ENCODE results near the gene TRIM31.

DNA sequence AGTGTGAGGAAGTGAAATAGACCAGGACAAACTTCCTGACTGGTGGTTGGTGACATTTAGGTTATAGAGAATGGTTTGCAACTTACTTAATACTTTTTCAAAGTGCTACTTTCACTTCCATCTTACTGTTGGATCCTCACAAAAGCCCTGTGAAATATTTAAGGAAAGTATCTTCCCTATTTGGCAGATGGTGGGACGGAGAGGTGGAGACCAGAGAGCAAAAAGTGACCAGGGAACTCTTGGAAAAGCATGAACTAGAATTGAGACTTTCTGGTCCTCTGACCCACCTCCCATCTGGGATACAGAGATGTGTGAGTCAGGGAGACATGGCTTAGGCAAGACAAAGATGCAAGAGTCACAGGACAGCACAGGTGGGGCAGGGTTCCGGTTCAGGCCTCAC, 45.1 kb upstream of the TRIM31 start:
- TF ChIP-seq TAF1 (IDR thresholded peaks at IDR 0.05; ENCODE audit: borderline replicate concordance, low read depth, low read length) (no peak), MYB (IDR thresholded peaks at IDR 0.05; ENCODE audit: borderline replicate concordance, low read depth, low read length) (no peak)

Measured in GM12878 (cell line).